Panc1 (cell line): Measurements from ENCODE around the gene RPS27L. TPM values are rescaled to one million over a fixed set of nuclear protein-coding genes. Genes with fewer than 3 reads are reported as not detected.
A peak's percentile ranks its signal among the peaks of the same experiment; 100 is the strongest.

Experiments used
- ATAC-seq: fragments of 200-7000 bp; cut with Tn5 transposase; 2 replicates; pipeline ENCODE4 v1.9.1; 2020; ENCODE audit warnings: mild to moderate bottlenecking, moderate library complexity
- BruUV-seq: library from RNA; stranded (reverse); fragments of 400-500 nt; replicated peaks from 2 replicates; lab custom pipeline; 2021; lab: Mats Ljungman, UMichigan
- CTCF ChIA-PET: fragments of 300-600 bp; sonication (Branson Sonifier 250); formaldehyde crosslinking; loops from one replicate; lab custom pipeline; 2022; ENCODE audit warnings: antibody characterized with exemption; lab: Charles Lee
- POLR2A ChIA-PET: fragments of 300-600 bp; sonication (Branson Sonifier 250); formaldehyde crosslinking; loops from one replicate; lab custom pipeline; 2022; ENCODE audit warnings: antibody characterized with exemption; lab: Charles Lee
- DNase-seq: peaks from one replicate; pipeline ENCODE4 v3.0.0-alpha.2; 2010; ENCODE audit warnings: low read depth, low spot score
- H3K27ac ChIP-seq: 2 replicates; pipeline ENCODE4 v1.5.1; 2011; ENCODE audit warnings: mild to moderate bottlenecking, low read length, inconsistent platforms
- H3K27me3 ChIP-seq: fragments of 200-500 bp; sonication (Bioruptor generic); 2 replicates; pipeline ENCODE4 v1.6.0; 2014; ENCODE audit warnings: low read length, inconsistent platforms; ENCODE audit not compliant: control insufficient read depth, insufficient read depth
- H3K36me3 ChIP-seq: fragments of 200-500 bp; sonication (Bioruptor generic); 2 replicates; pipeline ENCODE4 v1.5.1; 2014; ENCODE audit warnings: inconsistent platforms, mild to moderate bottlenecking, low read length, moderate library complexity; ENCODE audit not compliant: control insufficient read depth, insufficient read depth
- H3K4me1 ChIP-seq: 2 replicates; pipeline ENCODE4 v1.5.1; 2011; ENCODE audit warnings: inconsistent platforms, mild to moderate bottlenecking, low read length, moderate library complexity; ENCODE audit not compliant: control insufficient read depth, insufficient read depth
- H3K4me3 ChIP-seq, 2 experiments: 2 replicates each; pipeline ENCODE4 v1.5.1; 2011 to 2012; ENCODE audit warnings: low read depth in 2 of 2, low read length in 2 of 2, mild to moderate bottlenecking in 2 of 2, inconsistent platforms in 1 of 2, moderate library complexity in 1 of 2
- H3K9me3 ChIP-seq: fragments of 200-500 bp; sonication (Bioruptor generic); 2 replicates; pipeline ENCODE4 v1.5.1; 2014; ENCODE audit warnings: low read depth, mild to moderate bottlenecking, inconsistent platforms, low read length, moderate library complexity; ENCODE audit not compliant: control insufficient read depth, insufficient read depth
- CTCF ChIP-seq: fragments of 450-650 bp; IDR thresholded peaks from 2 replicates; pipeline ENCODE4 v1.5.1; 2017; ENCODE audit warnings: mild to moderate bottlenecking
- POLR2AphosphoS5 ChIP-seq: IDR thresholded peaks from 2 replicates; pipeline ENCODE4 v1.6.1; 2012; ENCODE audit warnings: mild to moderate bottlenecking, low read depth, low read length, moderate library complexity
- REST ChIP-seq, 2 experiments: IDR thresholded peaks; 2 replicates each; pipeline ENCODE4 v1.6.1; 2011 to 2012; ENCODE audit warnings: low read depth in 2 of 2, control low read depth in 1 of 2, low read length in 1 of 2, mild to moderate bottlenecking in 1 of 2, moderate library complexity in 1 of 2; ENCODE audit not compliant: insufficient read depth in 1 of 2
- SIN3A ChIP-seq: IDR thresholded peaks from 2 replicates; pipeline ENCODE4 v1.6.1; 2012; ENCODE audit warnings: low read depth, mild to moderate bottlenecking, low read length, moderate library complexity, borderline replicate concordance; ENCODE audit not compliant: insufficient read depth
- TCF7L2 ChIP-seq: IDR thresholded peaks from 2 replicates; pipeline ENCODE4 v1.6.1; 2011; ENCODE audit warnings: mild to moderate bottlenecking, low read depth, low read length, inconsistent platforms
- in situ Hi-C: cut with HindIII; loops from 2 replicates; pipeline ENCODE4 v1.10.0; 2016; ENCODE audit warnings: low sequenced_read_pairs, low pct_unique_long_range_greater_than_20kb
- intact Hi-C: fragments of 100-400 bp; cut with micrococcal nuclease; formaldehyde crosslinking; loops from one replicate; pipeline ENCODE4 v1.10.0; 2022; ENCODE audit not compliant: unreplicated experiment
- total RNA-seq: library from RNA; stranded (reverse); gene quantifications from one replicate; pipeline ENCODE4 v1.2.1, GENCODE V29; 2021; ENCODE audit not compliant: unreplicated experiment

The RPS27L gene
- total RNA-seq, 1 experiment from 2014 or later = 61.3 TPM

DNA sequence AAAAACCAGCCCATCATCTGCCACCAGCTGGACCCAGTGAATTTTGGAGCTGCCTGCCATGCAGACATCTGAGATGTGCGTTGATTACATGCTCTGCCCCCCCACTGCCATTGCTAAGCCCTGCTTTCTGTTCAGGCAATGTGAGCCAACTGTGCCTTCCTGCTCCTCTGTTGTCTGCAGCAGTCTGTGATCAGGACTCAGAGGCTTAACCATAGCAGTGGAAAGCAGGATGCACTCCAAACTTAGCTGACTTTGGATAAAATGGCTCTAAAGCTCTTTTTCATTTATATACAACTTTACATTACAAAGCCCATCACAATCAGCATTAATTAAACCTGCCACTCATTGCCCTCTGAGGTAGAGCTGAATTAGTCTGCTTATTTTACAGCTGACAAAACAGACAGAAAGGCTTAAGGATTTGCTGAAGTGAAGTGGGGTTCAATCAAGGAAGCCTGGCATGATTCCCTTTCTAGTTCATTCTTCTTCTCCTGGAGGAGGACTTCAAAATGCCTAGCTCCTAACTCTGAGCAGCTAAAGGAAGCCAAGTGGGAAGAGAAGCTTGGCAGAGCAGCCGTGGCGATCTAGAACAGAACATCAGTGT is 15.7 kb upstream of the RPS27L start:
- Histone ChIP-seq H3K36me3 (no peaks in the 10 kb centered on the region), H3K9me3 (no peaks in the 10 kb centered on the region), H3K27me3 (no peaks in the 10 kb centered on the region), H3K27ac (no peak overlapping the region), H3K4me1 (no peaks in the 10 kb centered on the region), H3K4me3 (no peak overlapping the region)
- no TSS peak for BruUV-seq
- TF ChIP-seq CTCF = no peak
- no peak for TF ChIP-seq POLR2AphosphoS5
- no peak for TF ChIP-seq TCF7L2
- TF ChIP-seq SIN3A = no peak
- TF ChIP-seq REST (IDR thresholded peaks at IDR 0.05; ENCODE audit: insufficient read depth in 1 of 2, low read depth in 2 of 2, low read length in 1 of 2) = no peak
- in situ Hi-C loops = no loop called here
- peak; percentile 40; the same call in 1 of the 2 replicates for ATAC-seq
- POLR2A ChIA-PET = interaction anchor here (0.5 to 0.6 kb wide), 2 partner anchors 11 to 104 kb away, joined by 3 read pairs; no protein-coding TSS in a partner anchor
- intact Hi-C loops = no loop called here
- no peak for DNase-seq
- CTCF ChIA-PET = no interaction called here

- intact Hi-C loops = no loop called here
- BruUV-seq = no TSS peak
- H3K9me3 ChIP-seq = no peaks in the 10 kb centered on the region
- POLR2A ChIA-PET = interaction anchor here (0.6 kb wide), 1 partner anchor 104 kb away, joined by 3 read pairs; no protein-coding TSS in a partner anchor
- H3K27ac ChIP-seq = no peak overlapping the region
- H3K4me3 ChIP-seq = no peak overlapping the region
- no peaks in the 10 kb centered on the region for H3K4me1 ChIP-seq
- no peaks in the 10 kb centered on the region for H3K36me3 ChIP-seq
- no peak for DNase-seq
- in situ Hi-C loops = no loop called here
- no peak for TF ChIP-seq POLR2AphosphoS5
- CTCF ChIA-PET = no interaction called here
- no peaks in the 10 kb centered on the region for H3K27me3 ChIP-seq
- no peak for ATAC-seq
Observed at GRCh38 chr15:63172376-63172775, 15.1 kb upstream of the RPS27L start.

GRCh38 chr15:63169788-63170187 is 12.5 kb upstream of the RPS27L start:
- Histone ChIP-seq H3K27ac (no peak overlapping the region), H3K36me3 (no peaks in the 10 kb centered on the region), H3K9me3 (no peaks in the 10 kb centered on the region), H3K4me1 (no peaks in the 10 kb centered on the region), H3K4me3 (no peak overlapping the region), H3K27me3 (no peaks in the 10 kb centered on the region)
- 0 out of 2 replicates have a peak, but pooled peaks have one; percentile 44 for ATAC-seq
- no peak for DNase-seq
- ChIA-PET CTCF (no interaction called here), POLR2A (no interaction called here)
- BruUV-seq = no TSS peak
- in situ Hi-C loops = no loop called here
- intact Hi-C loops = no loop called here
- TF ChIP-seq REST (IDR thresholded peaks at IDR 0.05; ENCODE audit: insufficient read depth in 1 of 2, low read depth in 2 of 2, low read length in 1 of 2) (no peak), POLR2AphosphoS5 (no peak), SIN3A (no peak), CTCF (no peak), TCF7L2 (no peak)
